ENCODE results near the gene SERINC2.

Gene SERINC2

GRCh38 chr1:31408788-31409318 lies 4.2 kb upstream of the SERINC2 start:
- H3K27me3 ChIP-seq = peaks cover 6% of the 10 kb centered on the region
- H3K9me3 ChIP-seq = no peaks in the 10 kb centered on the region
- no peaks in the 10 kb centered on the region for H3K36me3 ChIP-seq
- no peak overlapping the region for H3K4me3 ChIP-seq (ENCODE audit: low read depth, low read length)
- no peak for TF ChIP-seq CTCF (IDR thresholded peaks at IDR 0.05; ENCODE audit: low read depth, low read length)
- no peak for DNase-seq
- no peaks in the 10 kb centered on the region for H3K4me1 ChIP-seq

GRCh38 chr1:31409946-31410858 lies 2.8 kb upstream of the SERINC2 start:
- DNase-seq = no peak
- Histone ChIP-seq H3K4me1 (no peaks in the 10 kb centered on the region), H3K4me3 (ENCODE audit: low read depth, low read length) (no peak overlapping the region), H3K36me3 (no peaks in the 10 kb centered on the region), H3K27me3 (peaks cover 6% of the 10 kb centered on the region), H3K9me3 (no peaks in the 10 kb centered on the region)
- no peak for TF ChIP-seq CTCF (IDR thresholded peaks at IDR 0.05; ENCODE audit: low read depth, low read length)

- H3K36me3 ChIP-seq = no peaks in the 10 kb centered on the region
- no peak for TF ChIP-seq CTCF (IDR thresholded peaks at IDR 0.05; ENCODE audit: low read depth, low read length)
- H3K4me3 ChIP-seq (ENCODE audit: low read depth, low read length) = no peak overlapping the region
- no peaks in the 10 kb centered on the region for H3K9me3 ChIP-seq
- no peaks in the 10 kb centered on the region for H3K4me1 ChIP-seq
- peaks cover 6% of the 10 kb centered on the region for H3K27me3 ChIP-seq
- DNase-seq = no peak
Observed at GRCh38 chr1:31410871-31411270, 2.1 kb upstream of the SERINC2 start.

GRCh38 chr1:31412205-31412604 lies 808 bp upstream of the SERINC2 start:
- H3K4me1 ChIP-seq = no peaks in the 10 kb centered on the region
- H3K4me3 ChIP-seq (ENCODE audit: low read depth, low read length) = no peak overlapping the region

GRCh38 chr1:31413405-31414001 lies 490 bp downstream of the SERINC2 start:
- peak; percentile 66 for DNase-seq
- no peak for TF ChIP-seq CTCF (IDR thresholded peaks at IDR 0.05; ENCODE audit: low read depth, low read length)
- H3K4me1 ChIP-seq = no peaks in the 10 kb centered on the region

More at GRCh38 chr1:31412205-31412604, 808 bp upstream of the SERINC2 start:
- Histone ChIP-seq H3K9me3 (no peaks in the 10 kb centered on the region), H3K27me3 (peaks cover 6% of the 10 kb centered on the region), H3K36me3 (no peaks in the 10 kb centered on the region)
- DNase-seq = no peak
- TF ChIP-seq CTCF (IDR thresholded peaks at IDR 0.05; ENCODE audit: low read depth, low read length) = no peak

More at GRCh38 chr1:31413405-31414001, 490 bp downstream of the SERINC2 start:
- Histone ChIP-seq H3K36me3 (no peaks in the 10 kb centered on the region), H3K9me3 (no peaks in the 10 kb centered on the region), H3K27me3 (peaks cover 6% of the 10 kb centered on the region), H3K4me3 (ENCODE audit: low read depth, low read length) (peak overlapping the region; percentile 59)
